Panc1 (cell line): ENCODE results near the gene SOX12. TPM values are rescaled to one million over a fixed set of nuclear protein-coding genes. Genes with fewer than 3 reads are reported as not detected.

Experiments
- ATAC-seq: fragments of 200-7000 bp; cut with Tn5 transposase; 2 replicates; pipeline ENCODE4 v1.9.1; 2020; ENCODE audit warnings: mild to moderate bottlenecking, moderate library complexity
- BruUV-seq: library from RNA; stranded (reverse); fragments of 400-500 nt; replicated peaks from 2 replicates; lab custom pipeline; 2021; lab: Mats Ljungman, UMichigan
- CTCF ChIA-PET: fragments of 300-600 bp; sonication (Branson Sonifier 250); formaldehyde crosslinking; loops from one replicate; lab custom pipeline; 2022; ENCODE audit warnings: antibody characterized with exemption; lab: Charles Lee
- POLR2A ChIA-PET: fragments of 300-600 bp; sonication (Branson Sonifier 250); formaldehyde crosslinking; loops from one replicate; lab custom pipeline; 2022; ENCODE audit warnings: antibody characterized with exemption; lab: Charles Lee
- DNase-seq: peaks from one replicate; pipeline ENCODE4 v3.0.0-alpha.2; 2010; ENCODE audit warnings: low read depth, low spot score
- H3K27ac ChIP-seq: 2 replicates; pipeline ENCODE4 v1.5.1; 2011; ENCODE audit warnings: mild to moderate bottlenecking, low read length, inconsistent platforms
- H3K27me3 ChIP-seq: fragments of 200-500 bp; sonication (Bioruptor generic); 2 replicates; pipeline ENCODE4 v1.6.0; 2014; ENCODE audit warnings: low read length, inconsistent platforms; ENCODE audit not compliant: control insufficient read depth, insufficient read depth
- H3K36me3 ChIP-seq: fragments of 200-500 bp; sonication (Bioruptor generic); 2 replicates; pipeline ENCODE4 v1.5.1; 2014; ENCODE audit warnings: inconsistent platforms, mild to moderate bottlenecking, low read length, moderate library complexity; ENCODE audit not compliant: control insufficient read depth, insufficient read depth
- H3K4me1 ChIP-seq: 2 replicates; pipeline ENCODE4 v1.5.1; 2011; ENCODE audit warnings: inconsistent platforms, mild to moderate bottlenecking, low read length, moderate library complexity; ENCODE audit not compliant: control insufficient read depth, insufficient read depth
- H3K4me3 ChIP-seq, 2 experiments: 2 replicates each; pipeline ENCODE4 v1.5.1; 2011 to 2012; ENCODE audit warnings: low read depth in 2 of 2, low read length in 2 of 2, mild to moderate bottlenecking in 2 of 2, inconsistent platforms in 1 of 2, moderate library complexity in 1 of 2
- H3K9me3 ChIP-seq: fragments of 200-500 bp; sonication (Bioruptor generic); 2 replicates; pipeline ENCODE4 v1.5.1; 2014; ENCODE audit warnings: low read depth, mild to moderate bottlenecking, inconsistent platforms, low read length, moderate library complexity; ENCODE audit not compliant: control insufficient read depth, insufficient read depth
- CTCF ChIP-seq: fragments of 450-650 bp; IDR thresholded peaks from 2 replicates; pipeline ENCODE4 v1.5.1; 2017; ENCODE audit warnings: mild to moderate bottlenecking
- POLR2AphosphoS5 ChIP-seq: IDR thresholded peaks from 2 replicates; pipeline ENCODE4 v1.6.1; 2012; ENCODE audit warnings: mild to moderate bottlenecking, low read depth, low read length, moderate library complexity
- REST ChIP-seq, 2 experiments: IDR thresholded peaks; 2 replicates each; pipeline ENCODE4 v1.6.1; 2011 to 2012; ENCODE audit warnings: low read depth in 2 of 2, control low read depth in 1 of 2, low read length in 1 of 2, mild to moderate bottlenecking in 1 of 2, moderate library complexity in 1 of 2; ENCODE audit not compliant: insufficient read depth in 1 of 2
- SIN3A ChIP-seq: IDR thresholded peaks from 2 replicates; pipeline ENCODE4 v1.6.1; 2012; ENCODE audit warnings: low read depth, mild to moderate bottlenecking, low read length, moderate library complexity, borderline replicate concordance; ENCODE audit not compliant: insufficient read depth
- TCF7L2 ChIP-seq: IDR thresholded peaks from 2 replicates; pipeline ENCODE4 v1.6.1; 2011; ENCODE audit warnings: mild to moderate bottlenecking, low read depth, low read length, inconsistent platforms
- in situ Hi-C: cut with HindIII; loops from 2 replicates; pipeline ENCODE4 v1.10.0; 2016; ENCODE audit warnings: low sequenced_read_pairs, low pct_unique_long_range_greater_than_20kb
- intact Hi-C: fragments of 100-400 bp; cut with micrococcal nuclease; formaldehyde crosslinking; loops from one replicate; pipeline ENCODE4 v1.10.0; 2022; ENCODE audit not compliant: unreplicated experiment
- total RNA-seq: library from RNA; stranded (reverse); gene quantifications from one replicate; pipeline ENCODE4 v1.2.1, GENCODE V29; 2021; ENCODE audit not compliant: unreplicated experiment

SOX12 gene
- total RNA-seq, 1 experiment from 2014 or later = 48.6 TPM

GRCh38 chr20:276620-277495, 48.5 kb upstream of the SOX12 start:
- Histone ChIP-seq H3K9me3 (no peaks in the 10 kb centered on the region), H3K4me3 (no peak overlapping the region), H3K36me3 (no peaks in the 10 kb centered on the region), H3K27me3 (no peaks in the 10 kb centered on the region), H3K27ac (no peak overlapping the region), H3K4me1 (no peaks in the 10 kb centered on the region)
- ATAC-seq (0 out of 2 replicates have a peak, but pooled peaks have one; percentile 14), DNase-seq (no peak)
- POLR2A ChIA-PET = no interaction called here
- intact Hi-C loops = no loop called here
- BruUV-seq = TSS peak; percentile 43
- CTCF ChIA-PET = no interaction called here
- TF ChIP-seq SIN3A (no peak), CTCF (no peak), REST (IDR thresholded peaks at IDR 0.05; ENCODE audit: insufficient read depth in 1 of 2, low read depth in 2 of 2, low read length in 1 of 2) (no peak), POLR2AphosphoS5 (no peak), TCF7L2 (no peak)
- in situ Hi-C loops = no loop called here

GRCh38 chr20:277496-277781, 47.9 kb upstream of the SOX12 start:
- POLR2A ChIA-PET = no interaction called here
- CTCF ChIA-PET = no interaction called here
- TF ChIP-seq REST (IDR thresholded peaks at IDR 0.05; ENCODE audit: insufficient read depth in 1 of 2, low read depth in 2 of 2, low read length in 1 of 2) (no peak), TCF7L2 (no peak), SIN3A (no peak), CTCF (no peak), POLR2AphosphoS5 (no peak)
- in situ Hi-C loops = no loop called here
- DNase-seq (no peak), ATAC-seq (0 out of 2 replicates have a peak, but pooled peaks have one; percentile 30)
- no peaks in the 10 kb centered on the region for H3K27me3 ChIP-seq
- no peak overlapping the region for H3K4me3 ChIP-seq
- no peaks in the 10 kb centered on the region for H3K4me1 ChIP-seq
- H3K9me3 ChIP-seq = no peaks in the 10 kb centered on the region
- BruUV-seq = no TSS peak
- H3K27ac ChIP-seq = no peak overlapping the region
- no peaks in the 10 kb centered on the region for H3K36me3 ChIP-seq
- intact Hi-C loops = no loop called here
